HCT116 (cell line): Measurements from ENCODE around the gene CHTF18. TPM values are rescaled to one million over a fixed set of nuclear protein-coding genes. Genes with fewer than 3 reads are reported as not detected.

ENCODE experiments used
- ATAC-seq: fragments of 200-7000 bp; cut with Tn5 transposase; 2 replicates; pipeline ENCODE4 v1.9.1; 2020; ENCODE audit warnings: mild to moderate bottlenecking, moderate library complexity
- BruUV-seq: library from RNA; stranded (reverse); fragments of 400-500 nt; replicated peaks from 2 replicates; lab custom pipeline; 2021; lab: Mats Ljungman, UMichigan
- CTCF ChIA-PET: fragments of 300-600 bp; sonication (Branson Sonifier 250); formaldehyde crosslinking; loops from one replicate; lab custom pipeline; 2021; ENCODE audit warnings: antibody characterized with exemption; lab: Charles Lee
- POLR2A ChIA-PET: fragments of 300-600, 350-600 bp; sonication (Branson Sonifier 250); formaldehyde crosslinking; loops from one replicate; lab custom pipeline; 2021; ENCODE audit warnings: antibody characterized with exemption; lab: Charles Lee
- RAD21 ChIA-PET, 2 experiments: fragments of 300-600 bp; sonication (Branson Sonifier 250); formaldehyde crosslinking; loops; one replicate each; lab custom pipeline; 2023; ENCODE audit warnings: low total read pairs in 2 of 2; ENCODE audit not compliant: uncharacterized antibody in 2 of 2, unreplicated experiment in 2 of 2, low non-redundant PET in 1 of 2; lab: Charles Lee
- DNase-seq: peaks from one replicate; pipeline ENCODE4 v3.0.0-alpha.2; 2010; ENCODE audit warnings: low read depth, low spot score
- H2AFZ ChIP-seq: fragments of 200-600 bp; shearing (Covaris generic), sonication (generic); 2 replicates; pipeline ENCODE4 v1.6.1; 2017; ENCODE audit warnings: low read depth, mixed run types, mixed read lengths, antibody characterized with exemption, low read length; ENCODE audit not compliant: poor library complexity, severe bottlenecking
- H3K27ac ChIP-seq: 2 replicates; pipeline ENCODE4 v1.5.1; 2012; ENCODE audit warnings: low read depth, low read length
- H3K27me3 ChIP-seq: fragments of 200-600 bp; sonication (generic); 2 replicates; pipeline ENCODE4 v1.6.1; 2016; ENCODE audit warnings: mixed run types, low read length, mixed read lengths; ENCODE audit not compliant: insufficient read depth
- H3K36me3 ChIP-seq, 2 experiments: fragments of 200-500 bp in 1 of 2; fragments of 200-600 bp in 1 of 2; sonication (Bioruptor generic) in 1 of 2; sonication (generic) in 1 of 2; 2 replicates each; pipeline versions ENCODE4 v1.5.1 to v1.6.1; 2014 to 2016; ENCODE audit warnings: low read length in 2 of 2, inconsistent platforms in 1 of 2, mixed read lengths in 1 of 2, mixed run types in 1 of 2; ENCODE audit not compliant: insufficient read depth in 2 of 2, control insufficient read depth in 1 of 2
- H3K4me1 ChIP-seq, 2 experiments: fragments of 200-600 bp in 1 of 2; sonication (generic) in 1 of 2; 2 replicates each; pipeline versions ENCODE4 v1.5.1 to v1.6.1; 2012 to 2017; ENCODE audit warnings: low read length in 2 of 2, inconsistent platforms in 1 of 2, mild to moderate bottlenecking in 1 of 2, mixed read lengths in 1 of 2, mixed run types in 1 of 2, moderate library complexity in 1 of 2; ENCODE audit not compliant: insufficient read depth in 2 of 2, control insufficient read depth in 1 of 2
- H3K4me2 ChIP-seq: fragments of 200-600 bp; sonication (generic); 2 replicates; pipeline ENCODE4 v1.6.1; 2017; ENCODE audit warnings: mixed run types, low read length, mixed read lengths
- H3K4me3 ChIP-seq, 2 experiments: fragments of 200-600 bp in 1 of 2; sonication (generic) in 1 of 2; replicated peaks in 1 of 2; 2 replicates each; pipeline ENCODE4 v1.5.1; 2011 to 2016; ENCODE audit warnings: low read length in 2 of 2, control low read depth in 1 of 2, low read depth in 1 of 2, mild to moderate bottlenecking in 1 of 2, mixed read lengths in 1 of 2, mixed run types in 1 of 2
- H3K79me2 ChIP-seq: fragments of 200-600 bp; sonication (generic); 2 replicates; pipeline ENCODE4 v1.6.1; 2017; ENCODE audit warnings: mild to moderate bottlenecking, mixed run types, low read length, moderate library complexity, mixed read lengths; ENCODE audit not compliant: insufficient read depth
- H3K9ac ChIP-seq: fragments of 200-600 bp; sonication (generic); 2 replicates; pipeline ENCODE4 v1.6.1; 2016; ENCODE audit warnings: low read length, mixed read lengths
- H3K9me2 ChIP-seq: fragments of 200-600 bp; sonication (generic), shearing (Covaris generic); 2 replicates; pipeline ENCODE4 v1.6.1; 2017; ENCODE audit warnings: mixed run types, mild to moderate bottlenecking, moderate library complexity; ENCODE audit not compliant: insufficient read depth
- H3K9me3 ChIP-seq, 2 experiments: fragments of 200-500 bp in 1 of 2; fragments of 200-600 bp in 1 of 2; sonication (Bioruptor generic) in 1 of 2; sonication (generic) in 1 of 2; 2 replicates each; pipeline ENCODE4 v1.6.1; 2014 to 2017; ENCODE audit warnings: low read length in 2 of 2, mixed read lengths in 2 of 2, inconsistent platforms in 1 of 2, low read depth in 1 of 2, mild to moderate bottlenecking in 1 of 2, mixed run types in 1 of 2, moderate library complexity in 1 of 2; ENCODE audit not compliant: control insufficient read depth in 1 of 2, insufficient read depth in 1 of 2
- H4K20me1 ChIP-seq: fragments of 200-600 bp; sonication (generic), shearing (Covaris generic); 2 replicates; pipeline ENCODE4 v1.6.1; 2017; ENCODE audit warnings: mixed run types, mild to moderate bottlenecking, moderate library complexity; ENCODE audit not compliant: insufficient read depth
- EGR1 ChIP-seq: IDR thresholded peaks from 2 replicates; pipeline ENCODE4 v1.6.1; 2012; ENCODE audit warnings: low read depth
- JUND ChIP-seq: IDR thresholded peaks from 2 replicates; pipeline ENCODE4 v1.6.1; 2012
- MAX ChIP-seq: IDR thresholded peaks from 2 replicates; pipeline ENCODE4 v1.6.1; 2012
- REST ChIP-seq: IDR thresholded peaks from 2 replicates; pipeline ENCODE4 v1.6.1; 2012; ENCODE audit warnings: low read depth
- SIN3A ChIP-seq: IDR thresholded peaks from 2 replicates; pipeline ENCODE4 v1.6.1; 2012; ENCODE audit warnings: low read depth
- ZBTB33 ChIP-seq: IDR thresholded peaks from 2 replicates; pipeline ENCODE4 v1.6.1; 2011; ENCODE audit warnings: mild to moderate bottlenecking, low read length, moderate library complexity; ENCODE audit not compliant: insufficient replicate concordance; ENCODE audit errors: extremely low read depth
- intact Hi-C: fragments of 100-400 bp; cut with micrococcal nuclease; formaldehyde crosslinking; loops from 2 replicates; pipeline ENCODE4 v1.10.0; 2022
- total RNA-seq: library from RNA; stranded (reverse); gene quantifications from one replicate; pipeline ENCODE4 v1.2.1, GENCODE V29; 2021; ENCODE audit not compliant: unreplicated experiment

The CHTF18 gene
- total RNA-seq, 1 experiment from 2014 or later: 145 TPM

DNA sequence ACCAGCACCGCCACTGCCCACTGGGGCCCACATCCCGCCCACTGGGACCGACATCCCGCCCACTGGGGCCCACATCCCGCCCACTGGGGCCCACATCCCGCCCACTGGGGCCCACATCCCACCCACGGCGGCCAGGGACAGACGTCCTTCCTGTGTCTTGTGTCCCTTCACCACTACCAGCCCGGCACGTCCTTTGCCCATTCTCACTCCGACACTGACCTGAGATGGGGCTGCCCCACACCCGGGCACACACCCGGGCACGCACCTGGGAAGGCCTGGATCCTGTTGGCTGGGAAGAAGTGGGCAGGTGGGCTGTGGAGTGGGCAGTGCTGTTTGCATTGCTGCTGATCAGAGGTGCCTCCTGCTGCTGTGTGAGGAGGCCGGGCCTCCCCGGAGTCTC is 40.5 kb downstream of the CHTF18 start:
- ATAC-seq: 0 out of 2 replicates have a peak, but pooled peaks have one; percentile 20
- no TSS peak for BruUV-seq
- RAD21 ChIA-PET: no interaction called here
- no peaks in the 10 kb centered on the region for H3K9me3 ChIP-seq
- H4K20me1 ChIP-seq: no peaks in the 10 kb centered on the region
- no peaks in the 10 kb centered on the region for H3K9me2 ChIP-seq
- H3K79me2 ChIP-seq: no peaks in the 10 kb centered on the region
- intact Hi-C loops: no loop called here
- H3K36me3 ChIP-seq: no peaks in the 10 kb centered on the region
- H3K27me3 ChIP-seq: no peaks in the 10 kb centered on the region
- no peak overlapping the region for H3K27ac ChIP-seq
- H3K9ac ChIP-seq: no peak overlapping the region
- TF ChIP-seq REST: no peak
- no peak for TF ChIP-seq JUND
- TF ChIP-seq ZBTB33: no peak
- no peak for TF ChIP-seq EGR1
- no peak for TF ChIP-seq MAX
- TF ChIP-seq SIN3A: no peak
- TF ChIP-seq, all 23 proteins: peak for 0
- POLR2A ChIA-PET: no interaction called here
- CTCF ChIA-PET: no interaction called here
- Histone ChIP-seq H3K4me3 (no peak overlapping the region), H3K4me2 (no peak overlapping the region), H2AFZ (no peak overlapping the region), H3K4me1 (no peaks in the 10 kb centered on the region)
- DNase-seq: no peak
